Measurements from ENCODE around the gene CNTNAP2.
"Not testable (repeated sequence)": the region's sequence is repeated elsewhere in the genome, so short reads cannot be mapped to it uniquely, and the experiment has no call there.

The CNTNAP2 gene

DNA sequence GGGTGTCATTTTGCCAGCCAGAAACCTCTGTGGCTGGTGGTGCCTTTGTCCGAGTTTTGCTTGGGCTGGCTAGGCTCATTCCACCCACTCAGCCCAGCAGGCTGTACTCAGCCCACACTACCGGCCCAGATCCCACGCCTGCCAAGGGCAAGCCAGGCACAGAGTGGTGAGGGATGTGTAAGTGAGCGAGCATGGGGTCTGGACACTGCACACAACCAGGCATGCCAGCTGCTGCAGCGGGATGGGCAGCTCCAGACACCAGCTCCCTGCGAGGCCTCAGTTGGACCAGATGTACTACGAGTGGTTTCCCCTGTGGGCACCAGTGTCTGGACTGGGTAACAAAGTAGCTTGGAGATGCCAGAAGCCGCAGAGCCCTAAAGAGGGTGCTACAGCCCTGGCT, 2339.8 kb downstream of the CNTNAP2 start:
- no peak for DNase-seq (ENCODE audit: low read depth)

DNA sequence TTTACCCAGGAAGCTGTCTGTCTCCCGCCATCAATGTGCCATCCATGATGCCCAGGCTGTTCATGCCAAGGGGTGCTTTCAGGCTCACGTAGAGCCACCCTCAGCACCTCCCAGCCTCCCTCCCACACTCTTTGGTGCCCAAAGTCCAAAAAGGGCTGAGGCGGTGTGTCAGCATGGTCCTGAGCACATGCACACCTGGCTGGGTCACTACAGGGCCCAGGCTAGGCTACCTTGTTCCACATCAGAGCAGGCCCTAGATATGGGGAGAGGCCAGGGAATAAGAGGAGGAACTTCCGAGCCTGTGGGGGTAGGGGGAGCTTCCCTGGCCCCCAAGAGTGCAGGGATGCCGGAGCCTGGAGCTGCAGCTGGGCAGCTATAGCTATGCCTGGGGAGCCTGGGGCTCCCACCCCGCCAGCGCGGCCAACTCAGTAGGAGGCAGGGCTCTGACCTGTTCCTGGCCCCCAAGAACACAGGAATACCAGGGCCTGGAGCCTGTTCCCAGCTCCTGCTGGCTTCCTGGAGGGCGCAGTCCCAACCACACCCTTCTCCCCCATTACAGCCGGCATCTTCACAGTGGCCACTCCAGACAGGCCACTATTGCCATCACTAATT, 2340.8 kb downstream of the CNTNAP2 start:
- no peak for DNase-seq (ENCODE audit: low read depth)

DNA sequence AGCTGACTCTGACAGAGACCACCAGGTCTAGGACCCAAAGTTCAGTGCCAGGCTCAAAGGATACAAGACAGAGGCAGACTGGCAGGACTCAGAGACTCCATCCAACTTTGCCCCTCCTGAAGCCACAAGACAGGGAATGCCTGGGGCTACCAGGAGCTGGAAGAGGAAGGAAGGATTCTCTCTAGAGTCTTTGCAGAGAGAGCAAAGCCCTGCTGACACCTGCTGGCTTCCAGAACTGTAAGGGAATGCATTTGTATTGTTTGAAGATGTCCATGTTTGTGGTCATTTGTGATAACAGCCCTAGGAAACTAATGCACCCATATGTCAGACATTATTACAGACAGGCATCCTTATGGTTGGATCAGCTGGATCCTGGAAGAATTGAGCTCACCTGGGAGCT, 2341.7 kb downstream of the CNTNAP2 start:
- no peak for DNase-seq (ENCODE audit: low read depth)

DNA sequence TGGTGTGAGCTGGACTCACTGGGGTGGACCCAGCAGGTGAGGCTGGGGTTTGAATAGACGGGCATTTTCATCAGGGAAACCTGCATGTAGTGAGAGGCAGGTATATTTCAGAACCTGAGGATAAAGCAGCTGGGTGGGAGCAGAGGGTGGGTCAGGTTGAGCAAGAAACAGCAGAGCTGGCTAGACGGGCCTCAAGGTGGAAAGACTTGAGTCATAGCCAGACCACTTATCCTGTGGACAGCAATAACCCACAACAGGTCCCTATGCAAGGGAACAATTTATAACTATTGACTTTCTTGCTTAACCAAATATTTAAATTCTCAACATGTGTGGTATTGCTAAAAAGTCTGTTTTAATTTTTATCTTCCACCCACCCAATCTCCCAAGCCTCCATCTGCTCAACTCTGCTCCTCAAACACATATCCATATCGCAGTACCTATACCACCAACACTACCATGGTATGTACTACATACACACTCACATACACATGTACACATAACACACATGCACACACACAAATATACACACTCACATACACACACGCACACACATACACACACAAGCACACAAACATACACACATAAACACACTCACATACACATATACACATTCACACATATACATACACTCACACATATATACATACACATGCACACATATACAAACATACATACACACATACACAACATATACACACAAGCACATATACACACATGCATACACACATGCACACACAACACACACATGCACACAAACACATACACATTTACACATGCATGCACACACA, 2345.0 kb downstream of the CNTNAP2 start:
- DNase-seq (ENCODE audit: low read depth): no peak

DNA sequence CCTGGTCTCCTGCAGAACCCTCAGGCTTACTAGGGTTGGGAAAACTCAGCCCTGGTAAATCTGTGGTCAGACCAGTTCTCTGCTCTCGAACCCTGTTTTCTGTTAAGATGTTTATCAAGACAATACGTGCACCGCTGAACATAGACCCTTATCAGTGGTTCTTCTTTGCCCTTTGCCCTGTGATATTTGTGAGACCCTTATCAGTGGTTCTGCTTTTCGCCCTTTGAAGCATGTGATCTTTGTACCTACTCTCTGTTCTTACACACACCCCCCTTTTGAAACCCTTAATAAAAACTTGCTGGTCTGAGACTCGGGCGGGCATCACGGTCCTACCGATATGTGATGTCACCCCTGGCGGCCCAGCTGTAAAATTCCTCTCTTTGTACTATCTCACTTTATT, 2346.2 kb downstream of the CNTNAP2 start:
- not testable (repeated sequence) for DNase-seq (ENCODE audit: low read depth)

DNA sequence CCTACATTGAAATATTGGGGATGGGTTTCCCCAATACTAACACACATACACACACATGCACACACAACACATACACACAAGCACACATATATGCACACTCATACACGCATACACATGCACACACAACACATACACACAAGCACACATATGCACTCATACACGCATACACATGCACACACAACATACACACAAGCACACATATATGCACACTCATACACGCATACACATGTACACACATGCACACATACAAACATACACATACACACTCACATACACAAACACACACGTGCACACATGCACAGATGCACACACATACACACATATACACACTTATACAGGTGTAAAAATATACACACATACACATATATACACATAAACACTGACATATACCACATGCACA, 2346.6 kb downstream of the CNTNAP2 start:
- DNase-seq (ENCODE audit: low read depth): no peak

DNA sequence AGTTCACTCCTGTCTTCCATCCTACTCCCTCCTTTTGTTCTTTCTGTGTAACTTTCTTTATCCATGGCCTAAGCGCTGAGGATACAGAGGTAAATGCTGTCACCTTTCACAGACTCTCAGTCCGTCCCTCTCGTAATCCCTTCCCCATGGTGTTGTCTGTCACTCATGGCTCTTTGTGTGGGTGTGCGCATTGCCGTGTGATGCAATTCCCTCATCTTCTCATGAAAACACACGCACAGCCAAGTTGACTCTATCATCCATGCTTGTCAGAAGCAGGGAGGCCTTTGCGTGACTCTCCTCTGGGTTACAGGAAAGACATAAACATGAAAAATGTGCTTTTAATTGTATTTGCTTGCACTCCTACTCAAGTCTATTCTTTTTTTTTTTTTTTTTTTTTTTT, 2348.3 kb downstream of the CNTNAP2 start:
- no peak for DNase-seq (ENCODE audit: low read depth)

DNA sequence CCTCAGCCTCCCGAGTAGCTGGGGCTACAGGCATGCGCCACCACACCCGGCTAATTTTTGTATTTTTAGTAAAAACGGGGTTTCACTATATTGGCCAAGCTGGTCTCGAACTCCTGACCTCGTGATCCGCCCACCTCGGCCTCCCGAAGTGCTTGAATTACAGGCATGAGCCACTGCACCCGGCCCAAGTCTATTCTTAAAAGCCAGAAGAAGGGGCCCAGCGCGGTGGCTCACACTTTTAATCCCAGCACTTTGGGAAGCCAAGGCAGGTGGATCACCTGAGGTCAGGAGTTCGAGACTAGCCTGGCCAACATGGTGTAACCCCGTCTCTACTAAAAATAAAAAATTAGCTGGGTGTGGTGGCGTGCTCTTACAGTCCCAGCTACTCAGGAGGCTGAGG, 2348.8 kb downstream of the CNTNAP2 start:
- DNase-seq (ENCODE audit: low read depth): not testable (repeated sequence)

DNA sequence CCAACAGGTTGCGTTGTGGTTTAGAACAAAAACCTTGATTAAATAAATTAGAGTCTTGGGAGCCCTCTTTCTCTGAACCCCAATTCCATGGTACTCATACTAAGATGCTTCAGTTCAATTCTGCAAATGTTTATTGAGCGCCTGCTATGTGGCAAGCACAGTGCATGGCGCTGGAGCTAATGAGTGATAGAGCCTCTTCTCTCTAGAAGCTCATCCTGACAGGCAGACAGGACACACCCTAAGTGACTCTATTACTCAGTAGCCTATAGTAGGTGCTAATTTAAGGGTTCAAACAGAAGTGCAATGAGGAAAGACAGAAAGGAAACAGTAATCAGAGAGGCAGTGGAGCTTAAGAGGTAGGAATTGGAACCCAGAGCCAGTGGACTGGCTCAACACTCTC, 2349.5 kb downstream of the CNTNAP2 start:
- DNase-seq (ENCODE audit: low read depth): no peak

DNA sequence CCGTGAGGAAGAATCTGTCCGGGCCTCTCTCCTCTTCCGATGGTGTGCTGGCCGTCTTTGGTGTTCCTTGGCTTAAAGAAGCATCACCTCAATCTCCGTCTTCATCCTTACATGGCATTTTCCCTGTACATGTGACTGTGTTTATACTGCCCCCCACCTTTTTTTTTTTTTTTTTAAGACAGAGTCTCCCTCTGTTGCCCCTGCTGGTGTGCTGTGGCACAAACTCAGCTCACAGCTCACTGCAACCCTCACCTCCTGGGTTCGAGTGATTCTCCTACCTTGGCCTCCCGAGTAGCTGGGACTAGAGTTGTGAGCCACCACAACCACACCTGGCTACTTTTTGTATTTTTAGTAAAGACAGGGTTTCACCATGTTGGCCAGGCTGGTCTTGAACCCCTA, 2352.1 kb downstream of the CNTNAP2 start:
- no peak for DNase-seq (ENCODE audit: low read depth)

All from activated T-cell treated with anti-CD3 and anti-CD28 coated beads for 24 hours (primary cell).